Caco-2 (cell line): ENCODE data around the gene AGFG1. TPM values are rescaled to one million over a fixed set of nuclear protein-coding genes. Genes with fewer than 3 reads are reported as not detected.

ENCODE experiments used
- BruUV-seq: library from RNA; stranded (reverse); fragments of 400-500 nt; replicated peaks from 2 replicates; lab custom pipeline; 2021; lab: Mats Ljungman, UMichigan
- CTCF ChIA-PET: fragments of 300-600 bp; sonication (Branson Sonifier 250); formaldehyde crosslinking; loops from one replicate; lab custom pipeline; 2022; ENCODE audit warnings: antibody characterized with exemption; lab: Charles Lee
- POLR2A ChIA-PET: fragments of 300-600 bp; sonication (Branson Sonifier 250); formaldehyde crosslinking; loops from one replicate; lab custom pipeline; 2022; ENCODE audit warnings: antibody characterized with exemption; lab: Charles Lee
- DNase-seq, 2 experiments: peaks; one replicate each; pipeline versions ENCODE4 v3.0.0 to v3.0.0-alpha.2; 2020 to 2022
- H3K27me3 ChIP-seq: replicated peaks from 2 replicates; pipeline ENCODE4 v1.6.0; 2011; ENCODE audit warnings: low read length; ENCODE audit not compliant: control insufficient read depth, insufficient read depth
- H3K36me3 ChIP-seq: 2 replicates; pipeline ENCODE4 v1.5.1; 2011; ENCODE audit warnings: low read length; ENCODE audit not compliant: control insufficient read depth, insufficient read depth
- H3K4me1 ChIP-seq: fragments of 250-450 bp; sonication (Bioruptor Pico); 2 replicates; pipeline ENCODE4 v1.5.1; 2020; ENCODE audit warnings: mild to moderate bottlenecking
- H3K4me3 ChIP-seq: 2 replicates; pipeline ENCODE4 v1.5.1; 2011; ENCODE audit warnings: low read depth, mild to moderate bottlenecking, control low read depth, low read length
- H3K9me3 ChIP-seq: fragments of 250-450 bp; sonication (Bioruptor Pico); 2 replicates; pipeline ENCODE4 v1.5.1; 2020; ENCODE audit warnings: mild to moderate bottlenecking, moderate library complexity
- H3K27ac Mint-ChIP-seq: one replicate; pipeline ENCODE4 v1.8.0; 2022; ENCODE audit warnings: mixed read lengths; ENCODE audit not compliant: unreplicated experiment
- H3K27me3 Mint-ChIP-seq: one replicate; pipeline ENCODE4 v1.8.0; 2022; ENCODE audit warnings: mixed read lengths; ENCODE audit not compliant: insufficient read depth, unreplicated experiment
- H3K36me3 Mint-ChIP-seq: one replicate; pipeline ENCODE4 v1.8.0; 2022; ENCODE audit warnings: mild to moderate bottlenecking, mixed read lengths; ENCODE audit not compliant: insufficient read depth, unreplicated experiment
- H3K4me1 Mint-ChIP-seq: one replicate; pipeline ENCODE4 v1.8.0; 2022; ENCODE audit warnings: low read depth, mixed read lengths; ENCODE audit not compliant: unreplicated experiment
- H3K4me3 Mint-ChIP-seq: one replicate; pipeline ENCODE4 v1.8.0; 2022; ENCODE audit warnings: mild to moderate bottlenecking, moderate library complexity, mixed read lengths; ENCODE audit not compliant: unreplicated experiment
- H3K9me3 Mint-ChIP-seq: one replicate; pipeline ENCODE4 v1.8.0; 2022; ENCODE audit warnings: mixed read lengths; ENCODE audit not compliant: unreplicated experiment
- CTCF ChIP-seq, 2 experiments: fragments of 200-600 bp in 1 of 2; IDR thresholded peaks; 1 replicate in 1 of 2; 2 replicates in 1 of 2; pipeline versions ENCODE4 v1.5.1 to v1.8.0; 2011 to 2022; ENCODE audit warnings: antibody characterized with exemption in 1 of 2, control low read depth in 1 of 2, inconsistent platforms in 1 of 2, low read depth in 1 of 2, low read length in 1 of 2, mild to moderate bottlenecking in 1 of 2, moderate library complexity in 1 of 2; ENCODE audit not compliant: insufficient read depth in 1 of 2, severe bottlenecking in 1 of 2, unreplicated experiment in 1 of 2
- intact Hi-C: fragments of 100-400 bp; cut with micrococcal nuclease; formaldehyde crosslinking; loops from one replicate; pipeline ENCODE4 v1.10.0; 2022; ENCODE audit not compliant: unreplicated experiment
- total RNA-seq: library from RNA; stranded (reverse); gene quantifications from 2 replicates; pipeline ENCODE4 v1.2.3, GENCODE V29; 2022

Gene AGFG1
- total RNA-seq, 1 experiment from 2014 or later = 73.1 TPM

- POLR2A ChIA-PET = no interaction called here
- CTCF ChIA-PET = no interaction called here
Observed at GRCh38 chr2:227430639-227431038, 41.3 kb upstream of the AGFG1 start.

GRCh38 chr2:227433171-227433570 is 38.8 kb upstream of the AGFG1 start:
- CTCF ChIA-PET = no interaction called here
- DNase-seq = no peak
- Histone ChIP-seq H3K36me3 (no peaks in the 10 kb centered on the region), H3K4me1 (no peaks in the 10 kb centered on the region), H3K27me3 (no peaks in the 10 kb centered on the region), H3K4me3 (no peak overlapping the region), H3K9me3 (peaks cover 10% of the 10 kb centered on the region)
- POLR2A ChIA-PET = no interaction called here
- Mint-ChIP-seq H3K9me3 (peaks cover 10% of the 10 kb centered on the region), H3K27ac (no peak overlapping the region), H3K27me3 (no peaks in the 10 kb centered on the region), H3K4me3 (no peak overlapping the region), H3K36me3 (no peaks in the 10 kb centered on the region), H3K4me1 (no peaks in the 10 kb centered on the region)
- TF ChIP-seq CTCF (IDR thresholded peaks at IDR 0.05; ENCODE audit: insufficient read depth in 1 of 2, low read depth in 1 of 2, low read length in 1 of 2, severe bottlenecking in 1 of 2, unreplicated experiment in 1 of 2) = no peak
- intact Hi-C loops = no loop called here
- BruUV-seq = no TSS peak

More at GRCh38 chr2:227430639-227431038, 41.3 kb upstream of the AGFG1 start:
- Histone ChIP-seq H3K9me3 (peaks cover 10% of the 10 kb centered on the region), H3K36me3 (no peaks in the 10 kb centered on the region), H3K27me3 (no peaks in the 10 kb centered on the region), H3K4me1 (no peaks in the 10 kb centered on the region), H3K4me3 (no peak overlapping the region)
- Mint-ChIP-seq H3K36me3 (no peaks in the 10 kb centered on the region), H3K9me3 (peaks cover 10% of the 10 kb centered on the region), H3K4me3 (no peak overlapping the region), H3K27ac (no peak overlapping the region), H3K27me3 (no peaks in the 10 kb centered on the region), H3K4me1 (no peaks in the 10 kb centered on the region)
- no TSS peak for BruUV-seq
- TF ChIP-seq CTCF (IDR thresholded peaks at IDR 0.05; ENCODE audit: insufficient read depth in 1 of 2, low read depth in 1 of 2, low read length in 1 of 2, severe bottlenecking in 1 of 2, unreplicated experiment in 1 of 2) = no peak
- no peak for DNase-seq
- intact Hi-C loops = no loop called here

GRCh38 chr2:227436436-227437174 is 35.4 kb upstream of the AGFG1 start:
- CTCF ChIA-PET = no interaction called here
- no TSS peak for BruUV-seq
- Mint-ChIP-seq H3K27me3 (no peaks in the 10 kb centered on the region), H3K9me3 (peaks cover 10% of the 10 kb centered on the region), H3K4me1 (no peaks in the 10 kb centered on the region), H3K27ac (no peak overlapping the region), H3K36me3 (no peaks in the 10 kb centered on the region), H3K4me3 (no peak overlapping the region)
- Histone ChIP-seq H3K9me3 (peaks cover 10% of the 10 kb centered on the region), H3K27me3 (no peaks in the 10 kb centered on the region), H3K4me3 (no peak overlapping the region), H3K4me1 (no peaks in the 10 kb centered on the region), H3K36me3 (no peaks in the 10 kb centered on the region)
- POLR2A ChIA-PET = no interaction called here
- DNase-seq = no peak
- intact Hi-C loops = no loop called here
- no peak for TF ChIP-seq CTCF (IDR thresholded peaks at IDR 0.05; ENCODE audit: insufficient read depth in 1 of 2, low read depth in 1 of 2, low read length in 1 of 2, severe bottlenecking in 1 of 2, unreplicated experiment in 1 of 2)
